Mesothelial cell of epicardium (in vitro differentiated cells): Measurements from ENCODE around the gene PGF. TPM values are rescaled to one million over a fixed set of nuclear protein-coding genes. Genes with fewer than 3 reads are reported as not detected.

Experiments
- DNase-seq, 2 experiments: peaks; one replicate each; pipeline ENCODE4 v3.0.0; 2021; ENCODE audit warnings: low spot score in 2 of 2; ENCODE audit not compliant: unreplicated experiment in 2 of 2
- H3K27ac Mint-ChIP-seq: 2 replicates; pipeline ENCODE4 v1.8.0; 2021; ENCODE audit warnings: mixed read lengths
- H3K27me3 Mint-ChIP-seq: 2 replicates; pipeline ENCODE4 v1.8.0; 2021; ENCODE audit warnings: low read depth, mixed read lengths
- H3K36me3 Mint-ChIP-seq: 2 replicates; pipeline ENCODE4 v1.8.0; 2021; ENCODE audit warnings: mixed read lengths
- H3K4me1 Mint-ChIP-seq: 2 replicates; pipeline ENCODE4 v1.8.0; 2021; ENCODE audit warnings: mixed read lengths
- H3K4me3 Mint-ChIP-seq: 2 replicates; pipeline ENCODE4 v1.8.0; 2021; ENCODE audit warnings: mild to moderate bottlenecking, moderate library complexity, mixed read lengths
- H3K9me3 Mint-ChIP-seq: 2 replicates; pipeline ENCODE4 v1.8.0; 2021; ENCODE audit warnings: mixed read lengths
- total RNA-seq: library from RNA; stranded (reverse); gene quantifications from 3 replicates; pipeline ENCODE4 v1.2.1, GENCODE V29; 2021
- TF ChIP-seq, protein P1 (sequence below): fragments of 200-600 bp; sonication (generic); IDR thresholded peaks from one replicate; pipeline ENCODE4 v1.5.0; 2021; ENCODE audit warnings: antibody characterized with exemption; ENCODE audit not compliant: unreplicated experiment

PGF gene
- total RNA-seq, 1 donor from 2014 or later: 9.6 TPM

- H3K9me3 Mint-ChIP-seq: no peaks in the 10 kb centered on the region
- no peaks in the 10 kb centered on the region for H3K36me3 Mint-ChIP-seq
- no peak for DNase-seq
- peaks cover 2% of the 10 kb centered on the region for H3K4me1 Mint-ChIP-seq
- no peaks in the 10 kb centered on the region for H3K27me3 Mint-ChIP-seq
- TF ChIP-seq, protein P1, sequence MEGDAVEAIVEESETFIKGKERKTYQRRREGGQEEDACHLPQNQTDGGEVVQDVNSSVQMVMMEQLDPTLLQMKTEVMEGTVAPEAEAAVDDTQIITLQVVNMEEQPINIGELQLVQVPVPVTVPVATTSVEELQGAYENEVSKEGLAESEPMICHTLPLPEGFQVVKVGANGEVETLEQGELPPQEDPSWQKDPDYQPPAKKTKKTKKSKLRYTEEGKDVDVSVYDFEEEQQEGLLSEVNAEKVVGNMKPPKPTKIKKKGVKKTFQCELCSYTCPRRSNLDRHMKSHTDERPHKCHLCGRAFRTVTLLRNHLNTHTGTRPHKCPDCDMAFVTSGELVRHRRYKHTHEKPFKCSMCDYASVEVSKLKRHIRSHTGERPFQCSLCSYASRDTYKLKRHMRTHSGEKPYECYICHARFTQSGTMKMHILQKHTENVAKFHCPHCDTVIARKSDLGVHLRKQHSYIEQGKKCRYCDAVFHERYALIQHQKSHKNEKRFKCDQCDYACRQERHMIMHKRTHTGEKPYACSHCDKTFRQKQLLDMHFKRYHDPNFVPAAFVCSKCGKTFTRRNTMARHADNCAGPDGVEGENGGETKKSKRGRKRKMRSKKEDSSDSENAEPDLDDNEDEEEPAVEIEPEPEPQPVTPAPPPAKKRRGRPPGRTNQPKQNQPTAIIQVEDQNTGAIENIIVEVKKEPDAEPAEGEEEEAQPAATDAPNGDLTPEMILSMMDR: no peak
- H3K4me3 Mint-ChIP-seq: no peak overlapping the region
- no peak overlapping the region for H3K27ac Mint-ChIP-seq
These were observed 33.6 kb upstream of the PGF start for GRCh38 chr14:74988993-74989392.

DNA sequence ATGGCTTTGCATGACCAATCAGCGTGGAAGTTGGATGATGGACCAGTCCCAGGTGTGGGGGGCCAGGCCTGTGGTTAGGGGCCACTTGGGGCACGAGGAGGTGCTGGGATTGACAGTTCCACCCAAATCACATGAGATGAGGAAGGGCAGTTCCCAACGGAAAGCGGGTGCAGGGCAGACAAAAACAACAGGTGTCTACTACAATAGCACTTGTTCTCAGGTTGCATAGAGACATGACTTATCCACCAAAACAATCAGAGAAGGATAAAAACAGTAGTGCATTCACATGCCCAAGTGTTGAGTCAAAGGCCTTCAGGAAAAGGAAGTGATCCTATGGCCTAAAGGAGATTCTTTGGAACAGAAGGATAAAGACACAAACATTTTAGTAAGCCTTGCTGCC is 32.7 kb upstream of the PGF start:
- TF ChIP-seq, protein P1: no peak
- no peak for DNase-seq
- Mint-ChIP-seq H3K36me3 (no peaks in the 10 kb centered on the region), H3K4me1 (peaks cover 2% of the 10 kb centered on the region), H3K4me3 (no peak overlapping the region), H3K27me3 (no peaks in the 10 kb centered on the region), H3K9me3 (no peaks in the 10 kb centered on the region), H3K27ac (no peak overlapping the region)

GRCh38 chr14:74985806-74986205 is 30.4 kb upstream of the PGF start:
- H3K27ac Mint-ChIP-seq: no peak overlapping the region
- no peak for DNase-seq
- H3K36me3 Mint-ChIP-seq: no peaks in the 10 kb centered on the region
- no peak overlapping the region for H3K4me3 Mint-ChIP-seq
- TF ChIP-seq, protein P1: no peak
- H3K27me3 Mint-ChIP-seq: no peaks in the 10 kb centered on the region
- H3K4me1 Mint-ChIP-seq: peaks cover 12% of the 10 kb centered on the region
- no peaks in the 10 kb centered on the region for H3K9me3 Mint-ChIP-seq

- no peak overlapping the region for H3K27ac Mint-ChIP-seq
- H3K4me1 Mint-ChIP-seq: peaks cover 18% of the 10 kb centered on the region
- no peaks in the 10 kb centered on the region for H3K36me3 Mint-ChIP-seq
- H3K27me3 Mint-ChIP-seq: no peaks in the 10 kb centered on the region
- no peak overlapping the region for H3K4me3 Mint-ChIP-seq
- no peak for DNase-seq
- no peaks in the 10 kb centered on the region for H3K9me3 Mint-ChIP-seq
- TF ChIP-seq, protein P1: no peak
These were observed 29.6 kb upstream of the PGF start for GRCh38 chr14:74985028-74985310.

DNA sequence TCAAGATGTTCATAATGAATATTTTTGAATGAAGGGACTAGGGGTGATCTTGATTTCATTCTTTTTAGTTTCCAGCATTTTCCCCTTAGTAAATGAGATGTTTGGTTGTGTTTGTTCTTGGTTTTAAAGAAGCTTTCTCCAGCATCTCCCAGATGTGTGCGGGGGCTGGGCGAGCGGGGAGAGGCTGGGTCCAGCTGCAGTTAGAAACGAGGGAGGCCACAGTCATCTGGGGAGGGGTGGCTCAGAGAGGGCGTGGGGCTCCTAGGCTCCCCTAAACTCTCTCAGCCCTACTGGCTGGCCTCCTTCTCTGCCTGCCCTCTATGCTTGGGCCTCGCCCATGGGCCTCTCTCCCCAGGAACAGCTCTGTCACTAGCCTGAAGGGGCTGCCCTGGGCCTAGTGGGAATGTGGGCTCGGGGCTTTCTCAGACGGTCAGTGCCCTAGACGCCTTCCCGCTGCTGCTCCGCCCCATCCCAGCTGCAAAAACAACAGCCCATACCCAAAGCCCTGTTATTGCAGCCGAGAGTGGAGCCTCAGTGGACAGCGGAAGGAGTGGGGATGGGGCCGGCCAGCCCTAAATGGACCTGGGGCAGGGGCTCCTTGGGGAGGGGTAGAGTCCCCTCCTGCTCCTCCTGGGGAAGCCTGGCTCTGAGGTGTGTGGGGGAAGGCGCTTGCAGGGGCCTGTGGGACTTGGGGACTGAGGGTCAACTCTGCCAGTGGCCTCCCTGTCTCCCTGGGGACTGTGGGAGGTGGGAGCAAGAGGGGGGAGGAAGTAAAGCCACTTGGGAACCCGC is 29.0 kb upstream of the PGF start:
- DNase-seq: no peak
- Mint-ChIP-seq H3K36me3 (no peaks in the 10 kb centered on the region), H3K27me3 (no peaks in the 10 kb centered on the region), H3K27ac (no peak overlapping the region), H3K4me1 (peaks cover 24% of the 10 kb centered on the region), H3K4me3 (no peak overlapping the region), H3K9me3 (no peaks in the 10 kb centered on the region)
- TF ChIP-seq, protein P1: no peak
